Thyroid gland (tissue), 4 donors: ENCODE results near the gene SLITRK4.

ENCODE experiments used
- CTCF ChIP-seq, 6 experiments: fragments of 200-600 bp in 3 of 6; fragments of 450-650 bp in 3 of 6; sonication (generic) in 3 of 6; IDR thresholded peaks; one replicate each; pipeline ENCODE4 v1.5.1; 2016 to 2019; ENCODE audit warnings: antibody characterized with exemption in 6 of 6, mild to moderate bottlenecking in 2 of 6, inconsistent platforms in 1 of 6, moderate library complexity in 1 of 6
- POLR2A ChIP-seq, 2 donors: fragments of 450-650 bp; IDR thresholded peaks; one replicate each; pipeline ENCODE4 v1.6.1; 2017; ENCODE audit warnings: antibody characterized with exemption in 2 of 2, mild to moderate bottlenecking in 2 of 2, moderate library complexity in 1 of 2

DNA sequence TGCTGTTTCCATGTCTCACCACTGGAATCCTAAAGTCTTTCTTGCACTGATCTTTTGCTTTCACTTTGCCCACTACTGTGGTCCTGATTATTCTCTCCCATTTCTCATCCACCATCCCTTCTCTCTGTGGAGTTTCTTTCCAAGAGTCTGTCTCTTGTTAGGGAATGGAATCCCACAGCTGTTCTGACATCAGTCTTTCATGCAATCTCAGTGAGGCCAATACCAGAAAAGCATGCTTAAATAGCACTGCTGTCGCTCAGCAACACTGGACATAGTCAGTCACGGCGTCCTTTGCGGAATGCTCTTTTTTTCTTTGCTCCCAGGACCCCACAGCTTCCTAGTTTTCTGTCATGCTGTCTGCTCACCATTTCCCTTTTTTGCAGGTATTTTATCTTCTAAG, 20.1 kb downstream of the SLITRK4 start:
- TF ChIP-seq CTCF (IDR thresholded peaks at IDR 0.05), result no peak
- no peak for TF ChIP-seq POLR2A (IDR thresholded peaks at IDR 0.05)
